HepG2 (cell line): ENCODE results near the gene WDR62. TPM values are rescaled to one million over a fixed set of nuclear protein-coding genes. Genes with fewer than 3 reads are reported as not detected.
A peak's percentile ranks its signal among the peaks of the same experiment; 100 is the strongest.

ENCODE experiments used
- ETV5 ChIP-seq: IDR thresholded peaks from 2 replicates; pipeline ENCODE4 v1.6.1; 2018; ENCODE audit warnings: missing biosample characterization, missing genetic modification reagents, inconsistent platforms, borderline replicate concordance
- HNRNPL ChIP-seq: fragments of 200-400 bp; formaldehyde crosslinking; IDR thresholded peaks from 2 replicates; pipeline ENCODE4 v1.6.1; 2017; ENCODE audit warnings: mild to moderate bottlenecking, low read depth, low read length
- ISX ChIP-seq: sonication (generic); formaldehyde crosslinking; conservative IDR thresholded peaks from 2 replicates; pipeline ENCODE4 v1.5.0; 2020; ENCODE audit warnings: missing genetic modification reagents
- MAFG ChIP-seq: sonication (generic); formaldehyde crosslinking; IDR thresholded peaks from 2 replicates; pipeline ENCODE4 v1.5.1; 2020; ENCODE audit warnings: mild to moderate bottlenecking, missing genetic modification reagents
- MATR3 ChIP-seq: sonication (generic); formaldehyde crosslinking; IDR thresholded peaks from 2 replicates; pipeline ENCODE4 v1.4.0; 2020; ENCODE audit warnings: missing genetic modification reagents
- MXD1 ChIP-seq: sonication (generic); formaldehyde crosslinking; IDR thresholded peaks from 2 replicates; pipeline ENCODE4 v1.4.0; 2020; ENCODE audit warnings: mild to moderate bottlenecking, missing genetic modification reagents
- TFDP2 ChIP-seq: sonication (generic); formaldehyde crosslinking; IDR thresholded peaks from 2 replicates; pipeline ENCODE4 v1.4.0; 2020; ENCODE audit warnings: missing genetic modification reagents
- TRIM22 ChIP-seq: fragments of 450-650 bp; IDR thresholded peaks from 2 replicates; pipeline ENCODE4 v1.6.1; 2017
- ZBTB2 ChIP-seq: sonication (generic); formaldehyde crosslinking; IDR thresholded peaks from 2 replicates; pipeline ENCODE4 v1.8.0; 2022; ENCODE audit warnings: low read depth, missing genetic modification reagents
- ZNF101 ChIP-seq: sonication (generic); formaldehyde crosslinking; IDR thresholded peaks from 2 replicates; pipeline ENCODE4 v1.4.0; 2020; ENCODE audit warnings: mild to moderate bottlenecking, low read depth, missing genetic modification reagents, borderline replicate concordance
- ZNF510 ChIP-seq: sonication (generic); formaldehyde crosslinking; IDR thresholded peaks from 2 replicates; pipeline ENCODE4 v1.4.0; 2020; ENCODE audit warnings: low read depth, mild to moderate bottlenecking, missing genetic modification reagents
- ZNF563 ChIP-seq: sonication (generic); formaldehyde crosslinking; IDR thresholded peaks from 2 replicates; pipeline ENCODE4 v1.8.0; 2022; ENCODE audit warnings: mild to moderate bottlenecking, moderate library complexity, missing genetic modification reagents
- ZNF589 ChIP-seq: sonication (generic); formaldehyde crosslinking; conservative IDR thresholded peaks from 2 replicates; pipeline ENCODE4 v1.8.0; 2022; ENCODE audit warnings: mild to moderate bottlenecking, moderate library complexity, missing genetic modification reagents
- ZNF616 ChIP-seq: sonication (generic); formaldehyde crosslinking; IDR thresholded peaks from 2 replicates; pipeline ENCODE4 v1.5.0; 2020; ENCODE audit warnings: low read depth, mild to moderate bottlenecking, missing genetic modification reagents
- ZSCAN9 ChIP-seq: IDR thresholded peaks from 2 replicates; pipeline ENCODE4 v1.6.1; 2016; ENCODE audit warnings: borderline replicate concordance
- polyA plus RNA-seq, 8 experiments: library from polyadenylated mRNA; depleted of rRNA in 3 of 8; stranded (reverse) in 7 of 8; unstranded in 1 of 8; fragments of >200 nt; fragmentation: Illumina TruSeq in 4 of 8; extraction: Trizol in 4 of 8; gene quantifications; 2 replicates each; pipeline versions ENCODE4 v1.2.1 to v1.2.3, GENCODE V29; 2011 to 2016; ENCODE audit warnings: low read depth in 4 of 8, missing spikeins in 1 of 8, mixed read lengths in 1 of 8; ENCODE audit not compliant: insufficient read depth in 1 of 8
- total RNA-seq, 5 experiments: library from RNA; depleted of rRNA; stranded (reverse); fragments of >200 nt; fragmentation: Illumina TruSeq; extraction: Trizol; gene quantifications; 2 replicates each; pipeline ENCODE4 v1.2.3, GENCODE V29; 2016; ENCODE audit warnings: low read depth in 1 of 5
- TF ChIP-seq, protein P1 (sequence below): sonication (generic); formaldehyde crosslinking; conservative IDR thresholded peaks from 2 replicates; pipeline ENCODE4 v1.8.1; 2023; ENCODE audit warnings: missing genetic modification reagents
- TF ChIP-seq, protein P2 (sequence below): IDR thresholded peaks from 2 replicates; pipeline ENCODE4 v1.6.1; 2016; ENCODE audit warnings: low read depth, borderline replicate concordance
- TF ChIP-seq, protein P3 (sequence below): IDR thresholded peaks from 2 replicates; pipeline ENCODE4 v1.6.1; 2016; ENCODE audit warnings: mild to moderate bottlenecking, missing biosample characterization, missing genetic modification reagents
- TF ChIP-seq, protein P4 (sequence below): sonication (generic); formaldehyde crosslinking; IDR thresholded peaks from 2 replicates; pipeline ENCODE4 v1.5.0; 2020; ENCODE audit warnings: mild to moderate bottlenecking, missing genetic modification reagents

Gene WDR62
- total and polyA plus RNA-seq, 2 of the 13 experiments (the other 11 are each of a cell fraction or from before 2014, with no cell fraction given): 5.8 to 12.5 TPM

GRCh38 chr19:36120092-36120983, 65.6 kb downstream of the WDR62 start (continued):
- TF ChIP-seq, protein P1, sequence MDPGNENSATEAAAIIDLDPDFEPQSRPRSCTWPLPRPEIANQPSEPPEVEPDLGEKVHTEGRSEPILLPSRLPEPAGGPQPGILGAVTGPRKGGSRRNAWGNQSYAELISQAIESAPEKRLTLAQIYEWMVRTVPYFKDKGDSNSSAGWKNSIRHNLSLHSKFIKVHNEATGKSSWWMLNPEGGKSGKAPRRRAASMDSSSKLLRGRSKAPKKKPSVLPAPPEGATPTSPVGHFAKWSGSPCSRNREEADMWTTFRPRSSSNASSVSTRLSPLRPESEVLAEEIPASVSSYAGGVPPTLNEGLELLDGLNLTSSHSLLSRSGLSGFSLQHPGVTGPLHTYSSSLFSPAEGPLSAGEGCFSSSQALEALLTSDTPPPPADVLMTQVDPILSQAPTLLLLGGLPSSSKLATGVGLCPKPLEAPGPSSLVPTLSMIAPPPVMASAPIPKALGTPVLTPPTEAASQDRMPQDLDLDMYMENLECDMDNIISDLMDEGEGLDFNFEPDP (CRISPR knock-in tag): no peak
- TF ChIP-seq TRIM22 (no peak), ISX (CRISPR knock-in tag) (no peak), ZNF101 (CRISPR knock-in tag) (no peak), ZNF563 (CRISPR knock-in tag) (peak; percentile 64; the same call in 1 of the 2 replicates), ZNF616 (CRISPR knock-in tag) (no peak), TFDP2 (peak; percentile 47; the same call in 1 of the 2 replicates), ZBTB2 (CRISPR knock-in tag) (0 out of 2 replicates have a peak, but pooled peaks have one; percentile 13), ETV5 (CRISPR knock-in tag) (peak; percentile 85), MAFG (no peak), HNRNPL (peak; percentile 67; the same call in 1 of the 2 replicates), MATR3 (CRISPR knock-in tag) (no peak), ZNF510 (no peak), MXD1 (CRISPR knock-in tag) (no peak), ZNF589 (CRISPR knock-in tag) (peak; percentile 64), ZSCAN9 (CRISPR knock-in tag) (peak; percentile 70; the same call in 1 of the 2 replicates)
- TF ChIP-seq, protein P2, sequence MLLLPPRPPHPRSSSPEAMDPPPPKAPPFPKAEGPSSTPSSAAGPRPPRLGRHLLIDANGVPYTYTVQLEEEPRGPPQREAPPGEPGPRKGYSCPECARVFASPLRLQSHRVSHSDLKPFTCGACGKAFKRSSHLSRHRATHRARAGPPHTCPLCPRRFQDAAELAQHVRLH (CRISPR knock-in tag): no peak
- TF ChIP-seq, protein P3, sequence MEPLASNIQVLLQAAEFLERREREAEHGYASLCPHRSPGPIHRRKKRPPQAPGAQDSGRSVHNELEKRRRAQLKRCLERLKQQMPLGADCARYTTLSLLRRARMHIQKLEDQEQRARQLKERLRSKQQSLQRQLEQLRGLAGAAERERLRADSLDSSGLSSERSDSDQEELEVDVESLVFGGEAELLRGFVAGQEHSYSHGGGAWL (CRISPR knock-in tag): peak; percentile 12; the same call in 1 of the 2 replicates
- TF ChIP-seq, protein P4, sequence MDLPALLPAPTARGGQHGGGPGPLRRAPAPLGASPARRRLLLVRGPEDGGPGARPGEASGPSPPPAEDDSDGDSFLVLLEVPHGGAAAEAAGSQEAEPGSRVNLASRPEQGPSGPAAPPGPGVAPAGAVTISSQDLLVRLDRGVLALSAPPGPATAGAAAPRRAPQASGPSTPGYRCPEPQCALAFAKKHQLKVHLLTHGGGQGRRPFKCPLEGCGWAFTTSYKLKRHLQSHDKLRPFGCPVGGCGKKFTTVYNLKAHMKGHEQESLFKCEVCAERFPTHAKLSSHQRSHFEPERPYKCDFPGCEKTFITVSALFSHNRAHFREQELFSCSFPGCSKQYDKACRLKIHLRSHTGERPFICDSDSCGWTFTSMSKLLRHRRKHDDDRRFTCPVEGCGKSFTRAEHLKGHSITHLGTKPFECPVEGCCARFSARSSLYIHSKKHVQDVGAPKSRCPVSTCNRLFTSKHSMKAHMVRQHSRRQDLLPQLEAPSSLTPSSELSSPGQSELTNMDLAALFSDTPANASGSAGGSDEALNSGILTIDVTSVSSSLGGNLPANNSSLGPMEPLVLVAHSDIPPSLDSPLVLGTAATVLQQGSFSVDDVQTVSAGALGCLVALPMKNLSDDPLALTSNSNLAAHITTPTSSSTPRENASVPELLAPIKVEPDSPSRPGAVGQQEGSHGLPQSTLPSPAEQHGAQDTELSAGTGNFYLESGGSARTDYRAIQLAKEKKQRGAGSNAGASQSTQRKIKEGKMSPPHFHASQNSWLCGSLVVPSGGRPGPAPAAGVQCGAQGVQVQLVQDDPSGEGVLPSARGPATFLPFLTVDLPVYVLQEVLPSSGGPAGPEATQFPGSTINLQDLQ: no peak
